DOHH2 (cell line): ENCODE measurements around the gene RAD1.

Experiments used
- CTCF ChIP-seq: fragments of 200-600 bp; sonication (generic); IDR thresholded peaks from one replicate; pipeline ENCODE4 v1.5.1; 2014; ENCODE audit warnings: antibody characterized with exemption, mild to moderate bottlenecking, low read depth, low read length; ENCODE audit not compliant: poor library complexity, severe bottlenecking
- EZH2phosphoT487 ChIP-seq: fragments of 200-600 bp; sonication (generic); IDR thresholded peaks from 2 replicates; pipeline ENCODE4 v1.6.1; 2017; ENCODE audit warnings: borderline replicate concordance, mild to moderate bottlenecking, antibody characterized with exemption, low read length, moderate library complexity, mixed read lengths

- TF ChIP-seq EZH2phosphoT487, result no peak
- no peak for TF ChIP-seq CTCF
Observed at GRCh38 chr5:34895641-34896419, 19.5 kb downstream of the RAD1 start.
